WTC11 (cell line): ENCODE data around the gene TNFRSF14. TPM values are rescaled to one million over a fixed set of nuclear protein-coding genes. Genes with fewer than 3 reads are reported as not detected.
"Not testable (repeated sequence)": the region's sequence is repeated elsewhere in the genome, so short reads cannot be mapped to it uniquely, and the experiment has no call there.

ENCODE experiments used
- ATAC-seq: fragments of 200-7000 bp; cut with Tn5 transposase; 2 replicates; pipeline ENCODE4 v1.10.0; 2021; ENCODE audit warnings: mild to moderate bottlenecking, moderate library complexity
- CTCF ChIA-PET: fragments of 300-600 bp; sonication (Branson Sonifier 250); formaldehyde crosslinking; loops from one replicate; lab custom pipeline; 2021; ENCODE audit warnings: antibody characterized with exemption; lab: Charles Lee
- POLR2A ChIA-PET: fragments of 350-600 bp; sonication (Branson Sonifier 250); formaldehyde crosslinking; loops from one replicate; lab custom pipeline; 2021; ENCODE audit warnings: antibody characterized with exemption; lab: Charles Lee
- DNase-seq: peaks from one replicate; pipeline ENCODE4 v3.0.0; 2021; ENCODE audit warnings: low spot score
- H3K27ac Mint-ChIP-seq: 2 replicates; pipeline ENCODE4 v1.8.0; 2021; ENCODE audit warnings: mixed read lengths
- H3K27me3 Mint-ChIP-seq: 2 replicates; pipeline ENCODE4 v1.8.0; 2021; ENCODE audit warnings: low read depth, mild to moderate bottlenecking, moderate library complexity, mixed read lengths
- H3K36me3 Mint-ChIP-seq: 2 replicates; pipeline ENCODE4 v1.8.0; 2021; ENCODE audit warnings: mixed read lengths
- H3K4me1 Mint-ChIP-seq: 2 replicates; pipeline ENCODE4 v1.8.0; 2022; ENCODE audit warnings: mixed read lengths
- H3K4me3 Mint-ChIP-seq: 2 replicates; pipeline ENCODE4 v1.8.0; 2021; ENCODE audit warnings: mild to moderate bottlenecking, moderate library complexity, mixed read lengths
- H3K9me3 Mint-ChIP-seq: 2 replicates; pipeline ENCODE4 v1.8.0; 2021; ENCODE audit warnings: mixed read lengths
- ATF2 ChIP-seq: sonication (generic); formaldehyde crosslinking; IDR thresholded peaks from 2 replicates; pipeline ENCODE4 v1.8.1; 2022; ENCODE audit warnings: low read depth, missing genetic modification reagents, borderline replicate concordance
- ATF3 ChIP-seq: sonication (generic); formaldehyde crosslinking; conservative IDR thresholded peaks from 2 replicates; pipeline ENCODE4 v1.8.1; 2022; ENCODE audit warnings: mild to moderate bottlenecking, missing genetic modification reagents
- CTCF ChIP-seq: fragments of 200-600 bp; IDR thresholded peaks from 2 replicates; pipeline ENCODE4 v1.8.0; 2022; ENCODE audit warnings: antibody characterized with exemption
- FOXK1 ChIP-seq: sonication (generic); formaldehyde crosslinking; IDR thresholded peaks from 2 replicates; pipeline ENCODE4 v1.8.0; 2022; ENCODE audit warnings: mild to moderate bottlenecking, moderate library complexity, missing genetic modification reagents
- GTF2I ChIP-seq: fragments of 250-450 bp; sonication (Bioruptor Pico); conservative IDR thresholded peaks from 2 replicates; pipeline ENCODE4 v1.4.0; 2021; ENCODE audit warnings: mild to moderate bottlenecking
- HMGA2 ChIP-seq: fragments of 250-450 bp; sonication (Bioruptor Pico); IDR thresholded peaks from 2 replicates; pipeline ENCODE4 v1.4.0; 2021; ENCODE audit warnings: mild to moderate bottlenecking, moderate library complexity
- SMAD3 ChIP-seq: sonication (generic); formaldehyde crosslinking; IDR thresholded peaks from 2 replicates; pipeline ENCODE4 v1.8.0; 2022; ENCODE audit warnings: missing genetic modification reagents, mild to moderate bottlenecking, borderline replicate concordance
- ZBTB43 ChIP-seq: sonication (generic); formaldehyde crosslinking; IDR thresholded peaks from 2 replicates; pipeline ENCODE4 v1.8.1; 2023; ENCODE audit warnings: mild to moderate bottlenecking, missing genetic modification reagents
- ZMAT4 ChIP-seq: fragments of 250-450 bp; sonication (Bioruptor Pico); IDR thresholded peaks from 2 replicates; pipeline ENCODE4 v1.9.0; 2021; ENCODE audit warnings: mild to moderate bottlenecking
- ZNF281 ChIP-seq: sonication (generic); formaldehyde crosslinking; IDR thresholded peaks from 2 replicates; pipeline ENCODE4 v1.8.0; 2023; ENCODE audit warnings: mild to moderate bottlenecking, missing genetic modification reagents
- ZNF425 ChIP-seq: fragments of 250-450 bp; sonication (Bioruptor Pico); conservative IDR thresholded peaks from 2 replicates; pipeline ENCODE4 v1.9.0; 2021; ENCODE audit warnings: mild to moderate bottlenecking
- total RNA-seq: library from RNA; stranded (reverse); gene quantifications from 3 replicates; pipeline ENCODE4 v1.2.3, GENCODE V29; 2021

The TNFRSF14 gene
- total RNA-seq, 1 experiment from 2014 or later, result 0.87 TPM

- TF ChIP-seq ATF3 (CRISPR knock-in tag), result no peak
- TF ChIP-seq, all 79 proteins: peak for 0
Measured at GRCh38 chr1:2552189-2552588, 4.0 kb upstream of the TNFRSF14 start (continued).

GRCh38 chr1:2553076-2553475 lies 3.1 kb upstream of the TNFRSF14 start:
- H3K36me3 Mint-ChIP-seq, POLR2A ChIA-PET, H3K9me3 Mint-ChIP-seq, ATAC-seq, CTCF ChIA-PET, DNase-seq, H3K27ac Mint-ChIP-seq, H3K27me3 Mint-ChIP-seq, H3K4me3 Mint-ChIP-seq, H3K4me1 Mint-ChIP-seq: not testable (repeated sequence)

GRCh38 chr1:2553871-2554620 lies 2.1 kb upstream of the TNFRSF14 start:
- ChIA-PET CTCF (no interaction called here), POLR2A (no interaction called here)
- no peak overlapping the region for H3K4me3 Mint-ChIP-seq
- H3K9me3 Mint-ChIP-seq, result no peaks in the 10 kb centered on the region
- DNase-seq, result no peak
- peak overlapping the region; percentile 19; the same call in 1 of the 2 replicates for H3K27ac Mint-ChIP-seq
- TF ChIP-seq ZBTB43 (CRISPR knock-in tag) (no peak), FOXK1 (CRISPR knock-in tag) (no peak), ZMAT4 (CRISPR knock-in tag) (no peak), ZNF281 (CRISPR knock-in tag) (no peak), ATF2 (no peak), HMGA2 (CRISPR knock-in tag) (no peak), SMAD3 (CRISPR knock-in tag) (no peak), CTCF (no peak), GTF2I (no peak), ZNF425 (no peak)
- peaks cover 7% of the 10 kb centered on the region; the same call in 1 of the 2 replicates for H3K4me1 Mint-ChIP-seq
- no peaks in the 10 kb centered on the region; the same call in 1 of the 2 replicates for H3K27me3 Mint-ChIP-seq
- ATAC-seq, result no peak
- H3K36me3 Mint-ChIP-seq, result no peaks in the 10 kb centered on the region
